Measurements from ENCODE around the gene MICU1.

DNA sequence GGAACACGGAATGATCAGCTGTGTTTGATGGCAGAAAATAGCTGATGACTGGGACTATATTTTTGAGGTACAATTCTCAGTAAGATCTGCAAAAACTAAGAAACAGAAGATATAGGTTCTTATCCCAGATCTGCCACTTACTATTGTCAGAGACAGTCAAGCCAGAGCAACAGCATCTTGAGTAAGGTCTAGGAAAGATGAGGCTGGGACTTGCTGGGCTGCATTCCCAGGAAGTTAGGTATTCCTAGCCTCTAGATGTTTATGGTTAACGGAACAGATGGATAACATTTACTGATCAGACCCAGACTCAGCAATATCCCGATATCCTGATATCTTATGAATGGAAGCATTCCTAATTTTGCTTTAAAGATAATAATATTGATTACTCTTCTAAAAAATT lies 202.5 kb downstream of the MICU1 start:
- TF ChIP-seq, protein P1, sequence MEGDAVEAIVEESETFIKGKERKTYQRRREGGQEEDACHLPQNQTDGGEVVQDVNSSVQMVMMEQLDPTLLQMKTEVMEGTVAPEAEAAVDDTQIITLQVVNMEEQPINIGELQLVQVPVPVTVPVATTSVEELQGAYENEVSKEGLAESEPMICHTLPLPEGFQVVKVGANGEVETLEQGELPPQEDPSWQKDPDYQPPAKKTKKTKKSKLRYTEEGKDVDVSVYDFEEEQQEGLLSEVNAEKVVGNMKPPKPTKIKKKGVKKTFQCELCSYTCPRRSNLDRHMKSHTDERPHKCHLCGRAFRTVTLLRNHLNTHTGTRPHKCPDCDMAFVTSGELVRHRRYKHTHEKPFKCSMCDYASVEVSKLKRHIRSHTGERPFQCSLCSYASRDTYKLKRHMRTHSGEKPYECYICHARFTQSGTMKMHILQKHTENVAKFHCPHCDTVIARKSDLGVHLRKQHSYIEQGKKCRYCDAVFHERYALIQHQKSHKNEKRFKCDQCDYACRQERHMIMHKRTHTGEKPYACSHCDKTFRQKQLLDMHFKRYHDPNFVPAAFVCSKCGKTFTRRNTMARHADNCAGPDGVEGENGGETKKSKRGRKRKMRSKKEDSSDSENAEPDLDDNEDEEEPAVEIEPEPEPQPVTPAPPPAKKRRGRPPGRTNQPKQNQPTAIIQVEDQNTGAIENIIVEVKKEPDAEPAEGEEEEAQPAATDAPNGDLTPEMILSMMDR (conservative IDR thresholded peaks at IDR 0.05; ENCODE audit: low read length), result no peak
- no peak for TF ChIP-seq EZH2phosphoT487 (IDR thresholded peaks at IDR 0.05; ENCODE audit: borderline replicate concordance, low read depth, low read length)

Measured in OCI-LY7 (cell line).